ENCODE measurements around the gene PALM. TPM values are rescaled to one million over a fixed set of nuclear protein-coding genes. Genes with fewer than 3 reads are reported as not detected.
A peak's percentile ranks its signal among the peaks of the same experiment; 100 is the strongest.

The PALM gene
- total and polyA plus RNA-seq, 9 of the 15 experiments (the other 6 are each of a cell fraction or from before 2014, with no cell fraction given), result 0.04 to 6.6 (median 1.7) TPM

DNA sequence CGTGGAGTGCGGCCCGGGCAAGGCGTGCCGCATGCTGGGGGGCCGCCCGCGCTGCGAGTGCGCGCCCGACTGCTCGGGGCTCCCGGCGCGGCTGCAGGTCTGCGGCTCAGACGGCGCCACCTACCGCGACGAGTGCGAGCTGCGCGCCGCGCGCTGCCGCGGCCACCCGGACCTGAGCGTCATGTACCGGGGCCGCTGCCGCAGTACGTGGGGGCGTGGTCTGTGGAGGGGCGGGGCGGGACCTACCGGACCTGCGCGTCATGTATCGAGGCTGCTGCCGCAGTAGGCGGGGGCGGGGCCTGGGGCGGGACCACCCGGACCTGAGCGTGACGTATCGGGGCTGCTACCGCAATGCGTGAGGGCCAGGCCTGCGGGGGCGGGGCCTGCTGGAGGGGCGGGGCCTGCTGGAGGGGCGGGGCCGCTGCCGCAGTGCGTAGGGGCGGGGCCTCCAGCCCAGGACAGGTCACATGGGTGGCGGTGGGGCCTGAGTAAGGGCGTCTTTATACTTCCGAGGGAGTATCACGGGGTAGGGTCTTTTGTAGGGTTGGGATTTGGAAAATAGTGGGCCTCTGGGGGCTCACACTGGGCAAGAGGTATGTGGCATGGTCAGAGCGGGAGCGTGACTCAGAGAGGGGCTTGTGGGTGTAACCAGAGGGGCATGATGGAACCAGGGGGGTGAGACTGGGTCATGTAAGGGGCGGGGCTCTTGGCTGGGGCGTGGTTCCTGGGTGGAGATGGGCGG is 28.3 kb upstream of the PALM start (continued):
- TF ChIP-seq HBP1 (CRISPR knock-in tag; IDR thresholded peaks at IDR 0.05), result peak; percentile 90
- no peak for TF ChIP-seq ARID3B (CRISPR knock-in tag; IDR thresholded peaks at IDR 0.05; ENCODE audit: borderline replicate concordance)
- TF ChIP-seq, protein P1, sequence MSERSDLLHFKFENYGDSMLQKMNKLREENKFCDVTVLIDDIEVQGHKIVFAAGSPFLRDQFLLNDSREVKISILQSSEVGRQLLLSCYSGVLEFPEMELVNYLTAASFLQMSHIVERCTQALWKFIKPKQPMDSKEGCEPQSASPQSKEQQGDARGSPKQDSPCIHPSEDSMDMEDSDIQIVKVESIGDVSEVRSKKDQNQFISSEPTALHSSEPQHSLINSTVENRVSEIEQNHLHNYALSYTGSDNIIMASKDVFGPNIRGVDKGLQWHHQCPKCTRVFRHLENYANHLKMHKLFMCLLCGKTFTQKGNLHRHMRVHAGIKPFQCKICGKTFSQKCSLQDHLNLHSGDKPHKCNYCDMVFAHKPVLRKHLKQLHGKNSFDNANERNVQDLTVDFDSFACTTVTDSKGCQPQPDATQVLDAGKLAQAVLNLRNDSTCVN (CRISPR knock-in tag; IDR thresholded peaks at IDR 0.05), result peak; percentile 95
- no peak for TF ChIP-seq NR4A1 (CRISPR knock-in tag; IDR thresholded peaks at IDR 0.05)
- peak; percentile 59; the same call in 1 of the 2 replicates for TF ChIP-seq NR4A1 (tag; IDR thresholded peaks at IDR 0.05)
- peak; percentile 53 for TF ChIP-seq REST (IDR thresholded peaks at IDR 0.05; ENCODE audit: borderline replicate concordance)
- 0 out of 2 replicates have a peak, but pooled peaks have one; percentile 75 for TF ChIP-seq REST (CRISPR knock-in tag; IDR thresholded peaks at IDR 0.05; ENCODE audit: low read depth)
- peak; percentile 57 for TF ChIP-seq RBBP5 (IDR thresholded peaks at IDR 0.05; ENCODE audit: borderline replicate concordance, insufficient read depth, low read length, poor library complexity, severe bottlenecking)
- peak; percentile 70 for TF ChIP-seq MYC (IDR thresholded peaks at IDR 0.05; ENCODE audit: low read depth, low read length)
- no peak for TF ChIP-seq MYC (CRISPR knock-in tag; IDR thresholded peaks at IDR 0.05; ENCODE audit: borderline replicate concordance, low read depth)
- TF ChIP-seq, protein P2, sequence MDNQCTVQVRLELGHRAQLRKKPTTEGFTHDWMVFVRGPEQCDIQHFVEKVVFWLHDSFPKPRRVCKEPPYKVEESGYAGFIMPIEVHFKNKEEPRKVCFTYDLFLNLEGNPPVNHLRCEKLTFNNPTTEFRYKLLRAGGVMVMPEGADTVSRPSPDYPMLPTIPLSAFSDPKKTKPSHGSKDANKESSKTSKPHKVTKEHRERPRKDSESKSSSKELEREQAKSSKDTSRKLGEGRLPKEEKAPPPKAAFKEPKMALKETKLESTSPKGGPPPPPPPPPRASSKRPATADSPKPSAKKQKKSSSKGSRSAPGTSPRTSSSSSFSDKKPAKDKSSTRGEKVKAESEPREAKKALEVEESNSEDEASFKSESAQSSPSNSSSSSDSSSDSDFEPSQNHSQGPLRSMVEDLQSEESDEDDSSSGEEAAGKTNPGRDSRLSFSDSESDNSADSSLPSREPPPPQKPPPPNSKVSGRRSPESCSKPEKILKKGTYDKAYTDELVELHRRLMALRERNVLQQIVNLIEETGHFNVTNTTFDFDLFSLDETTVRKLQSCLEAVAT (IDR thresholded peaks at IDR 0.05), result peak in 1 of 2 experiments; percentile 40; a peak in 1 of 4 replicates

Data from K562 (cell line).